K562 (cell line): ENCODE data around the gene ASB2. TPM values are rescaled to one million over a fixed set of nuclear protein-coding genes. Genes with fewer than 3 reads are reported as not detected.

ENCODE experiments used
- ATAC-seq: fragments of 200-7000 bp; cut with Tn5 transposase; 3 replicates; pipeline ENCODE4 v1.9.1; 2020; ENCODE audit warnings: moderate library complexity
- BruUV-seq: library from RNA; stranded (reverse); fragments of 400-500 nt; replicated peaks from 2 replicates; lab custom pipeline; 2021; lab: Mats Ljungman, UMichigan
- CTCF ChIA-PET: fragments of 300-600 bp; formaldehyde crosslinking; extraction: SDS; loops from one replicate; lab custom pipeline; 2021; ENCODE audit warnings: low intra/inter-chr PET ratio; lab: Yijun Ruan, JAX
- POLR2A ChIA-PET: fragments of 300-600, 350-650 bp; sonication (Branson Sonifier 250); formaldehyde crosslinking; extraction: SDS; loops from one replicate; lab custom pipeline; 2021; ENCODE audit warnings: antibody characterized with exemption, inconsistent platforms; lab: Yijun Ruan, JAX
- DNase-seq, 4 experiments: peaks; one replicate each; pipeline versions ENCODE4 v3.0.0 to v3.0.0-alpha.2; 2011 to 2018; ENCODE audit warnings: low spot score in 3 of 4, mixed read lengths in 3 of 4; ENCODE audit errors: extremely low read depth in 1 of 4
- FAIRE-seq: peaks from 2 replicates; lab custom pipeline; 2011; peaks lifted over from hg19 to GRCh38; lab: Jason Lieb, UNC
- H2AFZ ChIP-seq: 2 replicates; pipeline ENCODE4 v1.6.0; 2011; ENCODE audit warnings: low read depth, low read length, control low read depth, inconsistent platforms
- H3K27ac ChIP-seq: fragments of 200-600 bp; 3 replicates; pipeline ENCODE4 v1.8.0; 2011; ENCODE audit warnings: low read depth, mild to moderate bottlenecking, control low read depth, inconsistent platforms, low read length, moderate library complexity, mixed read lengths; ENCODE audit errors: extremely low read depth
- H3K27me3 ChIP-seq, 2 experiments: fragments of 300-600 bp in 1 of 2; 2 replicates in 1 of 2; 3 replicates in 1 of 2; pipeline versions ENCODE4 v1.6.0 to v1.8.0; 2011; ENCODE audit warnings: inconsistent platforms in 2 of 2, low read length in 2 of 2, mild to moderate bottlenecking in 1 of 2, mixed read lengths in 1 of 2, moderate library complexity in 1 of 2; ENCODE audit not compliant: control insufficient read depth in 2 of 2, insufficient read depth in 2 of 2
- H3K36me3 ChIP-seq: fragments of 300-600 bp; 3 replicates; pipeline ENCODE4 v1.8.0; 2011; ENCODE audit warnings: mild to moderate bottlenecking, low read length, inconsistent platforms; ENCODE audit not compliant: control insufficient read depth, insufficient read depth
- H3K4me1 ChIP-seq, 2 experiments: fragments of 200-600 bp in 1 of 2; replicated peaks in 1 of 2; 2 replicates in 1 of 2; 3 replicates in 1 of 2; pipeline versions ENCODE4 v1.5.1 to v1.8.0; 2011; ENCODE audit warnings: inconsistent platforms in 2 of 2, low read length in 2 of 2, mild to moderate bottlenecking in 1 of 2, mixed read lengths in 1 of 2, moderate library complexity in 1 of 2; ENCODE audit not compliant: control insufficient read depth in 2 of 2, insufficient read depth in 2 of 2
- H3K4me2 ChIP-seq: 2 replicates; pipeline ENCODE4 v1.6.1; 2011; ENCODE audit warnings: low read length, control low read depth, inconsistent platforms, mixed read lengths; ENCODE audit not compliant: insufficient read depth
- H3K4me3 ChIP-seq: fragments of 200-600 bp; sonication (generic), shearing (Covaris generic); 2 replicates; pipeline ENCODE4 v1.5.1; 2016; ENCODE audit warnings: control low read depth, inconsistent platforms
- H3K79me2 ChIP-seq: fragments of 200-600 bp; 3 replicates; pipeline ENCODE4 v1.8.0; 2011; ENCODE audit warnings: low read length, inconsistent platforms; ENCODE audit not compliant: control insufficient read depth, insufficient read depth
- H3K9ac ChIP-seq, 2 experiments: 2 replicates each; pipeline versions ENCODE4 v1.6.0 to v1.6.1; 2011; ENCODE audit warnings: low read depth in 2 of 2, low read length in 2 of 2, control low read depth in 1 of 2, inconsistent platforms in 1 of 2, mild to moderate bottlenecking in 1 of 2, mixed read lengths in 1 of 2; ENCODE audit not compliant: insufficient read depth in 1 of 2
- H3K9me1 ChIP-seq: one replicate; pipeline ENCODE4 v1.6.0; 2011; ENCODE audit warnings: inconsistent platforms, mild to moderate bottlenecking, low read length, moderate library complexity; ENCODE audit not compliant: control insufficient read depth, insufficient read depth
- H3K9me3 ChIP-seq: replicated peaks from 2 replicates; pipeline ENCODE4 v1.5.1; 2011; ENCODE audit warnings: low read depth, low read length, inconsistent platforms; ENCODE audit not compliant: control insufficient read depth, insufficient read depth
- H4K20me1 ChIP-seq: replicated peaks from 2 replicates; pipeline ENCODE4 v1.6.1; 2011; ENCODE audit warnings: low read length, inconsistent platforms, mixed read lengths; ENCODE audit not compliant: control insufficient read depth, insufficient read depth
- FOXO4 ChIP-seq: fragments of 450-650 bp; formaldehyde crosslinking; IDR thresholded peaks from 2 replicates; pipeline ENCODE4 v1.4.0; 2020; ENCODE audit warnings: mild to moderate bottlenecking, moderate library complexity
- NR2C2 ChIP-seq, 2 experiments: fragments of 200-800 bp in 1 of 2; sonication (Bioruptor generic) in 1 of 2; sonication (generic) in 1 of 2; formaldehyde crosslinking in 1 of 2; IDR thresholded peaks; 2 replicates each; pipeline versions ENCODE4 v1.6.1 to v1.8.0; 2016 to 2022; ENCODE audit warnings: mild to moderate bottlenecking in 1 of 2, missing compliant biosample characterization in 1 of 2, missing genetic modification characterization in 1 of 2, missing genetic modification reagents in 1 of 2
- WGBS: fragments of 100-300 bp; shearing (Covaris generic); methylation state at CpG from one replicate; pipeline ENCODE4 v1.1.6; 2016; ENCODE audit warnings: low coverage, mixed read lengths; ENCODE audit not compliant: insufficient coverage; ENCODE audit errors: missing lambda C conversion rate; 5-methylcytosine and 5-hydroxymethylcytosine counted together
- in situ Hi-C: fragments of 300-500 bp; cut with MboI; formaldehyde crosslinking; loops from 4 replicates; pipeline ENCODE4 v1.15.0; 2018; ENCODE audit warnings: inconsistent platforms, mixed read lengths
- intact Hi-C: fragments of 100-400 bp; cut with micrococcal nuclease; formaldehyde crosslinking; loops from 2 replicates; pipeline ENCODE4 v1.14.2; 2022
- polyA plus RNA-seq, 8 experiments: library from polyadenylated mRNA; depleted of rRNA in 4 of 8; stranded (reverse) in 5 of 8; unstranded in 3 of 8; fragments of >200 nt; fragmentation: Nextera tagmentation in 2 of 8; fragmentation: Illumina TruSeq in 1 of 8; extraction: Ambion mirVana in 2 of 8; extraction: Trizol in 1 of 8; gene quantifications; 2 replicates each; pipeline versions ENCODE4 v1.2.1 to v1.2.3, GENCODE V29; 2011 to 2014; ENCODE audit warnings: inconsistent platforms in 1 of 8, missing spikeins in 1 of 8
- total RNA-seq, 7 experiments: library from RNA; depleted of rRNA in 6 of 7; stranded (reverse); fragments of >200 nt in 6 of 7; fragmentation: Illumina TruSeq in 2 of 7; extraction: Trizol in 2 of 7; gene quantifications; 2 replicates each; pipeline versions ENCODE4 v1.2.1 to v1.2.3, GENCODE V29; 2011 to 2021; ENCODE audit warnings: low replicate concordance in 1 of 7

Gene ASB2
- total and polyA plus RNA-seq, 9 of the 15 experiments (the other 6 are each of a cell fraction or from before 2014, with no cell fraction given), result not detected

GRCh38 chr14:93955850-93956481, 20.4 kb downstream of the ASB2 start:
- H3K27ac ChIP-seq, result no peak overlapping the region

More at GRCh38 chr14:93955850-93956481, 20.4 kb downstream of the ASB2 start:
- POLR2A ChIA-PET, result no interaction called here
- Histone ChIP-seq H4K20me1 (no peaks in the 10 kb centered on the region; the same call in 1 of the 2 replicates), H3K4me3 (no peak overlapping the region), H3K4me2 (no peak overlapping the region), H3K79me2 (no peaks in the 10 kb centered on the region), H3K36me3 (no peaks in the 10 kb centered on the region), H3K9me1 (no peaks in the 10 kb centered on the region), H3K4me1 (peaks cover 0 to 8% of the 10 kb centered on the region in 2 experiments; a peak in 1 of 5 replicates), H2AFZ (no peak overlapping the region), H3K9ac (no peak overlapping the region), H3K9me3 (no peaks in the 10 kb centered on the region), H3K27me3 (peaks cover 2 to 20% of the 10 kb centered on the region in 2 experiments; a peak in 2 of 5 replicates)
- ATAC-seq, result no peak
- WGBS, result 0% methylated on average over 6 of the region's 8 CpGs
- in situ Hi-C loops (no loop called here), intact Hi-C loops (no loop called here)
- CTCF ChIA-PET, result no interaction called here
- BruUV-seq, result no TSS peak
- TF ChIP-seq FOXO4 (CRISPR knock-in tag) (no peak), NR2C2 (CRISPR knock-in tag; IDR thresholded peaks at IDR 0.05) (no peak), NR2C2 (tag; IDR thresholded peaks at IDR 0.05) (0 out of 2 replicates have a peak, but pooled peaks have one; percentile 14)
- no peak for FAIRE-seq
- DNase-seq, result no peak
